ENCODE measurements around the gene ARHGAP25.

The ARHGAP25 gene

DNA sequence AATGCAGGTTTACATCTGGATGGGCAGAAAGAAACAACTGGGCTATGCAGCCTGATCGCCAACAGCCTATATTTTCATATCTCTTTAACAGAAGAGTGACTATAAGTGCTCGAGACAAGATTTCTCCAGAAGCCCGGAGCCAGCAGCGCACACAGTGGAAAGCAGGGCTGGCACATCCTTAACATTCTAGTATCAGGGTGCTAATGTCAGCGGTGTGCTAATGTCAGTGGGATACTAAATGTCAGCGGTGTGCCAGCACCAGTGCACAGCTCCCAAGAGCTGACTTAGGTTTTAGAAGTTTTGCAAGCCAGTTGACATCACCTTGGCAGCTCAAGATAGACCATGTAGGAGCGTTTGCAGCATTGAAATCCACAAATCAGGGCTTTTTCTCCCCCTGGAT lies 128.3 kb downstream of the ARHGAP25 start:
- no peak for DNase-seq (ENCODE audit: low read depth)
- H3K4me3 ChIP-seq (ENCODE audit: low read depth, low read length): no peak overlapping the region
- TF ChIP-seq, protein P1, sequence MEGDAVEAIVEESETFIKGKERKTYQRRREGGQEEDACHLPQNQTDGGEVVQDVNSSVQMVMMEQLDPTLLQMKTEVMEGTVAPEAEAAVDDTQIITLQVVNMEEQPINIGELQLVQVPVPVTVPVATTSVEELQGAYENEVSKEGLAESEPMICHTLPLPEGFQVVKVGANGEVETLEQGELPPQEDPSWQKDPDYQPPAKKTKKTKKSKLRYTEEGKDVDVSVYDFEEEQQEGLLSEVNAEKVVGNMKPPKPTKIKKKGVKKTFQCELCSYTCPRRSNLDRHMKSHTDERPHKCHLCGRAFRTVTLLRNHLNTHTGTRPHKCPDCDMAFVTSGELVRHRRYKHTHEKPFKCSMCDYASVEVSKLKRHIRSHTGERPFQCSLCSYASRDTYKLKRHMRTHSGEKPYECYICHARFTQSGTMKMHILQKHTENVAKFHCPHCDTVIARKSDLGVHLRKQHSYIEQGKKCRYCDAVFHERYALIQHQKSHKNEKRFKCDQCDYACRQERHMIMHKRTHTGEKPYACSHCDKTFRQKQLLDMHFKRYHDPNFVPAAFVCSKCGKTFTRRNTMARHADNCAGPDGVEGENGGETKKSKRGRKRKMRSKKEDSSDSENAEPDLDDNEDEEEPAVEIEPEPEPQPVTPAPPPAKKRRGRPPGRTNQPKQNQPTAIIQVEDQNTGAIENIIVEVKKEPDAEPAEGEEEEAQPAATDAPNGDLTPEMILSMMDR (IDR thresholded peaks at IDR 0.05; ENCODE audit: control insufficient read depth, extremely low read depth, insufficient read depth): no peak

DNA sequence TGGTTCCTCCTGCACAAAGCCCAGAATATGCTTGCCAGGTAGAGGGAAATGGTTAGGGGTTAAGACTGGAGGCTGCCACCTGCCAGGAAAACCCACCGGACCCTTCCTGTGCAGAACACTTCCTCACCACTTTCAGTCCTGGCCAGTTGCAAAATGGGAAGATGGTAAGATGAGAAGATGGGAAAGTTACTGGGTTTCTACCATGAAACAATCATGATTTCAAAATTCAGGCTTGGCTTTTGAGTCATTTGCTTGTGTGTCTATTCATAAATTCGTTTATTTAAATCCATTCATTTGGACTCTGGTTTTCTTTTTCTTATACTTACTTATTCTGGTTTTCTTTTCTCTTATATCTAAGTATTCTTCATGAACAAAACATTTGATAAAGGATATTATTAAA lies 129.4 kb downstream of the ARHGAP25 start:
- TF ChIP-seq, protein P1 (IDR thresholded peaks at IDR 0.05; ENCODE audit: control insufficient read depth, extremely low read depth, insufficient read depth): no peak
- DNase-seq (ENCODE audit: low read depth): no peak
- no peak overlapping the region for H3K4me3 ChIP-seq (ENCODE audit: low read depth, low read length)

GRCh38 chr2:68865108-68865507 lies 130.5 kb downstream of the ARHGAP25 start:
- DNase-seq (ENCODE audit: low read depth): no peak
- TF ChIP-seq, protein P1 (IDR thresholded peaks at IDR 0.05; ENCODE audit: control insufficient read depth, extremely low read depth, insufficient read depth): no peak
- no peak overlapping the region for H3K4me3 ChIP-seq (ENCODE audit: low read depth, low read length)

DNA sequence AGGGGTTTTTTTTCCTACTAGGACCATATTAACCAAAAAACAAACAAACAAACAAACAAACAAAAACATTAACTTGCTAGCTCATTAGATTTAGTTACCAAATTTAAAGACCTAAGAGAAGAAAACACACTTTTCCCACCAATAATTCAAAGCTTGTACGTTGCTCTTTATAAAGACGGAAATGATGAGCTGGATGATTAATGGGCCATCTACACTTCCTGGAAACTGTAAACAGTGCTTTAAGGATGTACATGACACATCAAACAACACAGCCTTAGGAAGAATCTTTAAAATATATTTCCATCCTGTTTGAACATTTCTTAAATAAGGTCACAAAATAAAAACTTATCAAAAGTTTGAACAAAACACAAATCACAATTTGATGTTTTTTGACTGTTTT lies 135.6 kb downstream of the ARHGAP25 start:
- no peak overlapping the region for H3K4me3 ChIP-seq (ENCODE audit: low read depth, low read length)
- TF ChIP-seq, protein P1 (IDR thresholded peaks at IDR 0.05; ENCODE audit: control insufficient read depth, extremely low read depth, insufficient read depth): no peak
- DNase-seq (ENCODE audit: low read depth): no peak

DNA sequence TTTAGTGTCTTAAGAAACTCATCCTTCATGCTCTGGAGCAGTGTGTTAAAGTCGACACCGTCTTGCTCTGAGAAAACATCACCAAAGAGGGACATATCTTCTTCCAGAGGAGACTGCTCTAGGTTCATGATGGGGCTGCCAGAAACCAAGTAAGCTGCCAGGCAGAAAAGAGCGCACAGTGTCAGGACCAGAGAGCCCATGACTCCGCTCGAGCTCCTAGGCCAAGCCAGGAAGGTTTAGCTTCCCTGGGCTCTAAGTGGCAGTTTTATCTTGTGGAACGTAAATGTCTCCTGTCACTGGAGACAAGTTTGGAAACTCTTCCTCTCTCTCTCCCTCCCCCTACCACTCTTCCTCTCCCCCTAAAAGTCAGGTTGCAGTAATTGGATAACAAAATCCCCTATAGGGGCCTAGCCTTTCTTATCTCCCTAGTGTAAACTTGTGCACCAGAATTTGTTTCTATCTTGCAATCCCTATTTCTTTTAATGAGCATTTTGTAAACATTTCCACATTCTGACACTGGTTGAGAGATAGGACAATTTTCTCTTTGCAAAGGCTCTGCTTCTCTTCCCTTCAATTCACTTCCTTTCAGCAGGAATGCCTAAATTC lies 136.7 kb downstream of the ARHGAP25 start, which contains the start of gene BMP10:
Gene BMP10 (minus strand): TSS at position 239 of the 606 bp plus-strand sequence. CDS start 39 bp downstream, at position 200.
- DNase-seq (ENCODE audit: low read depth): no peak
- TF ChIP-seq, protein P1 (IDR thresholded peaks at IDR 0.05; ENCODE audit: control insufficient read depth, extremely low read depth, insufficient read depth): no peak
- H3K4me3 ChIP-seq (ENCODE audit: low read depth, low read length): no peak within 1 kb of the TSS

Data from LNCaP clone FGC (cell line).